ENCODE results near the gene RPS27. TPM values are rescaled to one million over a fixed set of nuclear protein-coding genes. Genes with fewer than 3 reads are reported as not detected.

The RPS27 gene
- total RNA-seq, 1 donor from 2014 or later, result 3,415 TPM

GRCh38 chr1:153945795-153946621 lies 44.6 kb upstream of the RPS27 start:
- no peak overlapping the region for H3K27ac Mint-ChIP-seq
- H3F3A ChIP-seq (ENCODE audit: low read depth), result peaks cover 28% of the 10 kb centered on the region
- no peaks in the 10 kb centered on the region for H3K36me3 ChIP-seq
- H3K27ac ChIP-seq, result no peak overlapping the region
- H3K27me3 Mint-ChIP-seq (ENCODE audit: insufficient read depth, low read depth), result peaks cover 2% of the 10 kb centered on the region
- no peak overlapping the region for H3K9ac ChIP-seq
- peaks cover 19% of the 10 kb centered on the region for H3K4me1 Mint-ChIP-seq
- peaks cover 17% of the 10 kb centered on the region for H3K79me2 ChIP-seq (ENCODE audit: low read depth)
- no peaks in the 10 kb centered on the region for H3K9me3 ChIP-seq (ENCODE audit: low read depth)
- peaks cover 18% of the 10 kb centered on the region for H4K20me1 ChIP-seq (ENCODE audit: low read depth)
- TF ChIP-seq, protein P1, sequence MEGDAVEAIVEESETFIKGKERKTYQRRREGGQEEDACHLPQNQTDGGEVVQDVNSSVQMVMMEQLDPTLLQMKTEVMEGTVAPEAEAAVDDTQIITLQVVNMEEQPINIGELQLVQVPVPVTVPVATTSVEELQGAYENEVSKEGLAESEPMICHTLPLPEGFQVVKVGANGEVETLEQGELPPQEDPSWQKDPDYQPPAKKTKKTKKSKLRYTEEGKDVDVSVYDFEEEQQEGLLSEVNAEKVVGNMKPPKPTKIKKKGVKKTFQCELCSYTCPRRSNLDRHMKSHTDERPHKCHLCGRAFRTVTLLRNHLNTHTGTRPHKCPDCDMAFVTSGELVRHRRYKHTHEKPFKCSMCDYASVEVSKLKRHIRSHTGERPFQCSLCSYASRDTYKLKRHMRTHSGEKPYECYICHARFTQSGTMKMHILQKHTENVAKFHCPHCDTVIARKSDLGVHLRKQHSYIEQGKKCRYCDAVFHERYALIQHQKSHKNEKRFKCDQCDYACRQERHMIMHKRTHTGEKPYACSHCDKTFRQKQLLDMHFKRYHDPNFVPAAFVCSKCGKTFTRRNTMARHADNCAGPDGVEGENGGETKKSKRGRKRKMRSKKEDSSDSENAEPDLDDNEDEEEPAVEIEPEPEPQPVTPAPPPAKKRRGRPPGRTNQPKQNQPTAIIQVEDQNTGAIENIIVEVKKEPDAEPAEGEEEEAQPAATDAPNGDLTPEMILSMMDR (IDR thresholded peaks at IDR 0.05), result no peak
- no peak for TF ChIP-seq EZH2phosphoT487 (IDR thresholded peaks at IDR 0.05)
- TF ChIP-seq EZH2 (IDR thresholded peaks at IDR 0.05), result no peak
- H3K4me1 ChIP-seq, result peaks cover 5% of the 10 kb centered on the region
- no peaks in the 10 kb centered on the region for H3K27me3 ChIP-seq
- H3K36me3 Mint-ChIP-seq, result peaks cover 19% of the 10 kb centered on the region
- peak overlapping the region; percentile 89 for H2AFZ ChIP-seq (replicated peaks)
- H3K4me3 Mint-ChIP-seq, result peak overlapping the region; percentile 90
- no peaks in the 10 kb centered on the region for H3K9me3 Mint-ChIP-seq
- peak; percentile 57 for DNase-seq (ENCODE audit: low spot score)
- peak overlapping the region; percentile 98 for H3K4me2 ChIP-seq
- H3K4me3 ChIP-seq, result peak overlapping the region; percentile 73

GRCh38 chr1:153946622-153947241 lies 43.8 kb upstream of the RPS27 start, which contains the start of gene DENND4B:
Gene DENND4B (minus strand): TSS chr1:153946718. CDS start chr1:153944374, 2,344 bp downstream.
- H3K9me3 ChIP-seq (ENCODE audit: low read depth), result no peaks in the 10 kb centered on the region
- DNase-seq (ENCODE audit: low spot score), result peak; percentile 92
- H3K79me2 ChIP-seq (ENCODE audit: low read depth), result peaks cover 17% of the 10 kb centered on the region
- no peak for TF ChIP-seq EZH2phosphoT487 (IDR thresholded peaks at IDR 0.05)
- TF ChIP-seq, protein P1 (IDR thresholded peaks at IDR 0.05), result peak; percentile 87
- Mint-ChIP-seq H3K4me1 (peaks cover 19% of the 10 kb centered on the region), H3K9me3 (no peaks in the 10 kb centered on the region), H3K36me3 (peaks cover 17% of the 10 kb centered on the region), H3K27me3 (ENCODE audit: insufficient read depth, low read depth) (peaks cover 2% of the 10 kb centered on the region), H3K27ac (no peak within 1 kb of the TSS), H3K4me3 (peak within 1 kb of the TSS; percentile 90)
- peaks cover 5% of the 10 kb centered on the region for H3K4me1 ChIP-seq
- peak within 1 kb of the TSS; percentile 98 for H3K4me2 ChIP-seq
- peak within 1 kb of the TSS; percentile 73 for H3K4me3 ChIP-seq
- H3K9ac ChIP-seq, result no peak within 1 kb of the TSS
- peak within 1 kb of the TSS; percentile 89 for H2AFZ ChIP-seq (replicated peaks)
- no peak within 1 kb of the TSS for H3K27ac ChIP-seq
- H3K27me3 ChIP-seq, result no peaks in the 10 kb centered on the region
- no peaks in the 10 kb centered on the region for H3K36me3 ChIP-seq
- H4K20me1 ChIP-seq (ENCODE audit: low read depth), result peaks cover 18% of the 10 kb centered on the region
- peaks cover 28% of the 10 kb centered on the region for H3F3A ChIP-seq (ENCODE audit: low read depth)

- Histone ChIP-seq H3K79me2 (ENCODE audit: low read depth) (peaks cover 30% of the 10 kb centered on the region), H2AFZ (replicated peaks) (no peak overlapping the region), H3K27ac (no peak overlapping the region), H3K27me3 (no peaks in the 10 kb centered on the region), H3K4me3 (no peak overlapping the region), H3K9me3 (ENCODE audit: low read depth) (no peaks in the 10 kb centered on the region), H3K9ac (no peak overlapping the region), H3K4me1 (peaks cover 6% of the 10 kb centered on the region), H3K4me2 (no peak overlapping the region), H3F3A (ENCODE audit: low read depth) (peaks cover 19% of the 10 kb centered on the region), H3K36me3 (no peaks in the 10 kb centered on the region), H4K20me1 (ENCODE audit: low read depth) (peaks cover 44% of the 10 kb centered on the region)
- Mint-ChIP-seq H3K27me3 (ENCODE audit: insufficient read depth, low read depth) (no peaks in the 10 kb centered on the region), H3K9me3 (no peaks in the 10 kb centered on the region), H3K36me3 (peaks cover 12% of the 10 kb centered on the region), H3K27ac (no peak overlapping the region), H3K4me1 (peaks cover 8% of the 10 kb centered on the region), H3K4me3 (no peak overlapping the region)
- no peak for DNase-seq (ENCODE audit: low spot score)
- TF ChIP-seq EZH2 (IDR thresholded peaks at IDR 0.05) (no peak), EZH2phosphoT487 (IDR thresholded peaks at IDR 0.05) (no peak)
- TF ChIP-seq, protein P1 (IDR thresholded peaks at IDR 0.05), result no peak
Observed at GRCh38 chr1:153951183-153951582, 39.4 kb upstream of the RPS27 start.

Data from neural progenitor cell (in vitro differentiated cells).